SK-N-SH (cell line): ENCODE data around the gene ANAPC2. TPM values are rescaled to one million over a fixed set of nuclear protein-coding genes. Genes with fewer than 3 reads are reported as not detected.

Source experiments
- CTCF ChIA-PET: fragments of 300-600, 350-600 bp; formaldehyde crosslinking; extraction: SDS; loops from one replicate; lab custom pipeline; 2021; lab: Yijun Ruan, JAX
- POLR2A ChIA-PET: fragments of 350-600 bp; sonication (Branson Sonifier 250); formaldehyde crosslinking; extraction: SDS; loops from one replicate; lab custom pipeline; 2020; ENCODE audit warnings: antibody characterized with exemption, inconsistent platforms; lab: Yijun Ruan, JAX
- DNase-seq: peaks from one replicate; pipeline ENCODE4 v3.0.0; 2012
- H2AFZ ChIP-seq: fragments of 200-600 bp; sonication (generic); 2 replicates; pipeline ENCODE4 v1.8.1; 2016; ENCODE audit warnings: antibody characterized with exemption, mild to moderate bottlenecking, low read depth
- H3F3A ChIP-seq: fragments of 200-600 bp; sonication (generic); replicated peaks from 2 replicates; pipeline ENCODE3; 2016; ENCODE audit warnings: antibody characterized with exemption, mild to moderate bottlenecking; ENCODE audit not compliant: insufficient read depth
- H3K27ac ChIP-seq, 2 experiments: fragments of 200-500 bp in 1 of 2; fragments of 200-600 bp in 1 of 2; sonication (Bioruptor generic) in 1 of 2; sonication (generic), shearing (Covaris generic) in 1 of 2; 2 replicates each; pipeline versions ENCODE4 v1.5.1 to v1.6.1; 2014 to 2016; ENCODE audit warnings: low read depth in 2 of 2, inconsistent platforms in 1 of 2, low read length in 1 of 2, mild to moderate bottlenecking in 1 of 2, mixed read lengths in 1 of 2
- H3K27me3 ChIP-seq: fragments of 200-600 bp; sonication (generic), shearing (Covaris generic); 2 replicates; pipeline ENCODE4 v1.6.1; 2016; ENCODE audit warnings: mixed run types; ENCODE audit not compliant: insufficient read depth
- H3K36me3 ChIP-seq, 2 experiments: fragments of 200-500 bp in 1 of 2; fragments of 200-600 bp in 1 of 2; sonication (Bioruptor generic) in 1 of 2; sonication (generic) in 1 of 2; replicated peaks in 1 of 2; 2 replicates each; pipeline versions ENCODE3 to v1.5.1; 2014 to 2016; ENCODE audit warnings: low read length in 1 of 2, mild to moderate bottlenecking in 1 of 2; ENCODE audit not compliant: insufficient read depth in 2 of 2, control insufficient read depth in 1 of 2
- H3K4me1 ChIP-seq, 2 experiments: fragments of 200-500 bp in 1 of 2; fragments of 200-600 bp in 1 of 2; sonication (Bioruptor generic) in 1 of 2; sonication (generic), shearing (Covaris generic) in 1 of 2; 2 replicates each; pipeline versions ENCODE4 v1.5.1 to v1.6.1; 2014 to 2016; ENCODE audit warnings: low read depth in 1 of 2, low read length in 1 of 2, mixed run types in 1 of 2; ENCODE audit not compliant: insufficient read depth in 2 of 2, control insufficient read depth in 1 of 2
- H3K4me2 ChIP-seq: fragments of 200-600 bp; sonication (generic), shearing (Covaris generic); 2 replicates; pipeline ENCODE4 v1.6.1; 2017; ENCODE audit warnings: mixed run types
- H3K4me3 ChIP-seq, 2 experiments: fragments of 200-500 bp in 1 of 2; fragments of 200-600 bp in 1 of 2; sonication (Bioruptor generic) in 1 of 2; sonication (generic), shearing (Covaris generic) in 1 of 2; 2 replicates each; pipeline versions ENCODE4 v1.5.1 to v1.8.1; 2014 to 2016; ENCODE audit warnings: low read depth in 2 of 2, inconsistent platforms in 1 of 2, low read length in 1 of 2, mild to moderate bottlenecking in 1 of 2, mixed read lengths in 1 of 2, moderate library complexity in 1 of 2
- H3K79me2 ChIP-seq: fragments of 200-600 bp; sonication (generic); 2 replicates; pipeline ENCODE4 v1.8.1; 2017; ENCODE audit warnings: mild to moderate bottlenecking; ENCODE audit not compliant: insufficient read depth
- H3K9ac ChIP-seq: fragments of 200-600 bp; sonication (generic); 2 replicates; pipeline ENCODE4 v1.6.1; 2017; ENCODE audit warnings: mixed run types
- H3K9me2 ChIP-seq: fragments of 200-600 bp; sonication (generic); 2 replicates; pipeline ENCODE4 v1.6.1; 2017; ENCODE audit warnings: mixed run types
- H3K9me3 ChIP-seq: fragments of 200-600 bp; sonication (generic); 2 replicates; pipeline ENCODE4 v1.6.1; 2017; ENCODE audit warnings: mixed run types, mild to moderate bottlenecking, moderate library complexity
- H4K20me1 ChIP-seq: fragments of 200-600 bp; sonication (generic); 2 replicates; pipeline ENCODE4 v1.6.1; 2017; ENCODE audit warnings: mild to moderate bottlenecking, mixed run types; ENCODE audit not compliant: insufficient read depth
- CHD2 ChIP-seq: fragments of 150-350 bp; IDR thresholded peaks from 2 replicates; pipeline ENCODE4 v1.6.1; 2018; ENCODE audit warnings: low read length; ENCODE audit not compliant: partially characterized antibody
- EP300 ChIP-seq, 2 experiments: IDR thresholded peaks; 2 replicates each; pipeline versions ENCODE4 v1.4.0 to v1.6.1; 2012; ENCODE audit warnings: borderline replicate concordance in 1 of 2, low read depth in 1 of 2, low read length in 1 of 2
- FOSL2 ChIP-seq: IDR thresholded peaks from 2 replicates; pipeline ENCODE4 v1.4.0; 2012; ENCODE audit warnings: low read depth, mild to moderate bottlenecking, moderate library complexity, borderline replicate concordance
- FOXM1 ChIP-seq: IDR thresholded peaks from 2 replicates; pipeline ENCODE4 v1.4.0; 2012; ENCODE audit warnings: low read depth, mild to moderate bottlenecking
- JUND ChIP-seq: IDR thresholded peaks from 2 replicates; pipeline ENCODE4 v1.4.0; 2012
- MAX ChIP-seq: IDR thresholded peaks from 2 replicates; pipeline ENCODE4 v1.4.0; 2012; ENCODE audit warnings: low read depth
- MEF2A ChIP-seq: IDR thresholded peaks from 2 replicates; pipeline ENCODE4 v1.4.0; 2012; ENCODE audit warnings: low read depth, borderline replicate concordance
- NRF1 ChIP-seq: IDR thresholded peaks from 2 replicates; pipeline ENCODE4 v1.6.1; 2012; ENCODE audit warnings: low read depth, mild to moderate bottlenecking, low read length
- PBX3 ChIP-seq: IDR thresholded peaks from 2 replicates; pipeline ENCODE4; 2012
- RFX5 ChIP-seq: IDR thresholded peaks from 2 replicates; pipeline ENCODE4 v1.6.1; 2012; ENCODE audit warnings: mild to moderate bottlenecking, improper control_type of control experiment, low read length
- RXRA ChIP-seq: IDR thresholded peaks from 2 replicates; pipeline ENCODE4 v1.4.0; 2012; ENCODE audit warnings: low read depth, mild to moderate bottlenecking, borderline replicate concordance
- TAF1 ChIP-seq: IDR thresholded peaks from 2 replicates; pipeline ENCODE4 v1.6.1; 2012; ENCODE audit warnings: low read depth, mild to moderate bottlenecking, low read length, moderate library complexity, borderline replicate concordance
- USF2 ChIP-seq: fragments of 150-350 bp; IDR thresholded peaks from 2 replicates; pipeline ENCODE4 v1.6.1; 2017; ENCODE audit warnings: antibody characterized with exemption, low read length, low read depth, borderline replicate concordance
- ZBTB33 ChIP-seq: IDR thresholded peaks from 2 replicates; pipeline ENCODE4 v1.4.0; 2012; ENCODE audit warnings: low read depth, borderline replicate concordance
- WGBS: methylation state at CpG from one replicate; pipeline ENCODE4 v1.1.6; 2017; ENCODE audit warnings: low lambda C conversion rate; 5-methylcytosine and 5-hydroxymethylcytosine counted together
- polyA plus RNA-seq, 3 experiments: library from polyadenylated mRNA; depleted of rRNA; stranded (reverse); fragments of >200 nt; gene quantifications; 2 replicates each; pipeline ENCODE4 v1.2.3, GENCODE V29; 2012

ANAPC2 gene
- polyA plus RNA-seq, 1 of the 3 experiments (the other 2 are of a cell fraction) = 35.1 TPM

GRCh38 chr9:137225699-137226331 is 37.5 kb upstream of the ANAPC2 start:
- Histone ChIP-seq H3K4me2 (no peak overlapping the region), H3K4me3 (no peak overlapping the region), H3K9me2 (no peaks in the 10 kb centered on the region), H3K4me1 (peaks cover 0 to 54% of the 10 kb centered on the region in 2 experiments; a peak in 1 of 4 replicates), H3K27ac (no peak overlapping the region; a peak in 1 of 4 replicates), H3F3A (peaks cover 16% of the 10 kb centered on the region), H3K79me2 (no peaks in the 10 kb centered on the region), H3K9me3 (no peaks in the 10 kb centered on the region), H2AFZ (no peak overlapping the region), H3K27me3 (no peaks in the 10 kb centered on the region), H3K9ac (no peak overlapping the region), H4K20me1 (no peaks in the 10 kb centered on the region), H3K36me3 (no peaks in the 10 kb centered on the region)
- POLR2A ChIA-PET = no interaction called here
- CTCF ChIA-PET = interaction anchor here (0.5 to 7.7 kb wide), 12 partner anchors 10 to 1134 kb away, joined by 3 to 95 read pairs (median 6); partner anchors contain the start of genes ANAPC2, DPP7, SAPCD2 and SSNA1
- no peak for TF ChIP-seq TAF1
- no peak for TF ChIP-seq RFX5
- TF ChIP-seq MEF2A = no peak
- TF ChIP-seq ZBTB33 = no peak
- TF ChIP-seq PBX3 = no peak
- TF ChIP-seq EP300 (IDR thresholded peaks at IDR 0.05; ENCODE audit: borderline replicate concordance in 1 of 2, low read depth in 1 of 2, low read length in 1 of 2) = no peak
- TF ChIP-seq RXRA = no peak
- no peak for TF ChIP-seq NRF1
- TF ChIP-seq CHD2 = no peak
- TF ChIP-seq JUND = no peak
- TF ChIP-seq MAX = no peak
- TF ChIP-seq FOSL2 = no peak
- no peak for TF ChIP-seq FOXM1
- TF ChIP-seq USF2 = no peak
- DNase-seq = no peak
- WGBS = 100% methylated on average over 1 of the region's 21 CpGs
